HG03108 (cell line): Measurements from ENCODE around the gene SEC23A.
"Not testable (repeated sequence)": the region's sequence is repeated elsewhere in the genome, so short reads cannot be mapped to it uniquely, and the experiment has no call there.

ENCODE experiments used
- ATAC-seq: cut with Tn5 transposase; IDR thresholded peaks from one replicate; pipeline ENCODE4 v1.9.1; 2021; ENCODE audit warnings: moderate library complexity; ENCODE audit not compliant: unreplicated experiment

Gene SEC23A

DNA sequence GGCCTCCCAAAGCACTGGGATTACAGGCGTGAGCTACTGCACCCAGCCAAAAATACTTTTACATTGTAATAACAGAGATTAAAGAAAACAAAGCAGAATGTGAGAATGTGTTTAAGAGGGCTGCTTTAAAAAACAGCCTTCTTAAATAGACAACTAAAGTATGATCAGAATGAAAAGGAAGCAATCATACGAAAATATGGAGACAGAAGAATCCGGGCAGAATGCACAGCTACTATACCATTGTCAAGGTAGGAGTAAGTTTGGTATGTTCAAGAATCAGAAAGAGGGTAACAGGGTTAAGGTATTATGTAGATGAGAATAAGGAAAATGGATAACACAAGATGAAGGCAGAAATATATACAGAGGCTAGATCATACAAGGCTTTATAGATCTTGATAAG is 8.5 kb downstream of the SEC23A start:
- ATAC-seq = no peak

- ATAC-seq = no peak
Measured at GRCh38 chr14:39091716-39092115, 11.3 kb downstream of the SEC23A start.

DNA sequence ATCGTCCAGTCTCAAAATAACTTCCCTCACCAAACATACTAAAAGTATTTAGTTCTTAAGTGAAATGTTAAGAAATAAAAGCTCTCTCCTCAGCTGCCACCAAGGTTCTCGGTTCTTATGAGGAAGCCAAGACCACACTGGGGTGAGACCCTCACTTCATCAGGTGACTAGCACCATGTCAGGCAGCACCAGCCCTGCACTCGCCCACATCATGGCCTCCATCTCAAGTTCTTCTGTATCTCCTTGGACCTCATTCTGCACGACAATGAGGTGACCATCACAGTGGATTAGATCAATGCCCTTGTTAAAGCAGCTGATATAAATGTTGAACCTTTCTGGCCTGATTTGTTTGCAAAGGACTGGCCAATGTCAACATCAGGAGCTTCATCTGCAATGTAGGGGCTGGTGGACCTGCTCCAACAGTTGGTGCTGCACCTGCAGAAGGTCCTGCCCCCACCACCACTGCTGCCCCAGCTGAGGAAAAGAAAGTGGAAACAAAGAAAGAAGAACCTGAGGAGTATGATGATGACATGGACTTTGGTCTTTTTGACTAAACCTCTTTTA is 12.4 kb downstream of the SEC23A start:
- ATAC-seq = no peak

GRCh38 chr14:39087493-39087892 is 15.5 kb downstream of the SEC23A start:
- ATAC-seq = no peak

- ATAC-seq = no peak
Measured at GRCh38 chr14:39085933-39086332, 17.1 kb downstream of the SEC23A start.

GRCh38 chr14:39083127-39083526 is 19.9 kb downstream of the SEC23A start:
- ATAC-seq = no peak

- ATAC-seq = no peak
Measured at GRCh38 chr14:39080886-39081285, 22.1 kb downstream of the SEC23A start.

DNA sequence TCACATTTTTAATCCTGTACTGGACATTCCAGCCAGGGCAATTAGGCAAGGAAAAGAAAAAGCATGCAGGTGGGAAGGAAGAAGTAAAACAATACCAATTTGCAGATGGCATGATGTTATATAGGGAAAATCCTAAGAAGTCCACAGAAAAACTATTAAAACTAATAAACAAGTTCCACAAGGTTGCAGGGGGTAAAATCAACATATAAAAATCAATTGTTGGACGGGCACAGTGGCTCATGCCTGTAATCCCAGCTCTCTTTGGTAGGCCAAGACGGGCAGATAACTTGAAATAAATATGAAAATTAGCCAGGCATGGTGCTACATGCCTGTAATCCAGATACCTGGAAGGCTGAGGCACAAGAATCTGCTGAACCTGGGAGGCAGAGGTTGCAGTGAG is 31.9 kb downstream of the SEC23A start:
- no peak for ATAC-seq

GRCh38 chr14:39069923-39070322 is 33.1 kb downstream of the SEC23A start:
- ATAC-seq = no peak

DNA sequence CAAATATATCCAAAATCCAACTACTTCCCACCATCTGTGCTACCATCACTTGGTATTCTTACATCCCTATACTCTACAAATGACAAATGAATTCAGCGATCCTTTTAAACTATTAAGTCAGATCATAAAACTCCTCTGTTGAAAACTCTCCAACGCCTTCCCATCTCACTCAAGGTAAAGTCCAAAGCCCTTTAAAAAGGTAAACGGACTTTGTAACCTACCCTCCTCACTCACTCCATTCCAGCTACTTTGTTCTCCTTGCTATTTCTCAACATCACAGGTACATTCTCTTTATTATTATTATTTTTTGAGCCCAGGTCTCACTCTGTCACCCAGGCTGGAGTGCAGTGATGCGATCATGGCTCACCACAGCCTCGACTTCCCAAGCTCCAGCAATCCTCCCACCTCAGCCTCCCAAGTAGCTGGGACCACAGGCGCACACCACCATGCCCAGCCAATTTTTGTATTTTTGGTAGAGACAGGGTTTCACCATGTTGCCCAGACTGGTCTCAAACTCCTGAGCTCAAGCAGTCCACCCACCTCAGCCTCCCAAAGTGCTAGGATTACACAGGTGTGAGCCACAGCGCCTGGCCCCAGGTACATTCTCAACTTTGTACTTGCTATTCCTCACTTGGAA is 33.7 kb downstream of the SEC23A start:
- not testable (repeated sequence) for ATAC-seq

DNA sequence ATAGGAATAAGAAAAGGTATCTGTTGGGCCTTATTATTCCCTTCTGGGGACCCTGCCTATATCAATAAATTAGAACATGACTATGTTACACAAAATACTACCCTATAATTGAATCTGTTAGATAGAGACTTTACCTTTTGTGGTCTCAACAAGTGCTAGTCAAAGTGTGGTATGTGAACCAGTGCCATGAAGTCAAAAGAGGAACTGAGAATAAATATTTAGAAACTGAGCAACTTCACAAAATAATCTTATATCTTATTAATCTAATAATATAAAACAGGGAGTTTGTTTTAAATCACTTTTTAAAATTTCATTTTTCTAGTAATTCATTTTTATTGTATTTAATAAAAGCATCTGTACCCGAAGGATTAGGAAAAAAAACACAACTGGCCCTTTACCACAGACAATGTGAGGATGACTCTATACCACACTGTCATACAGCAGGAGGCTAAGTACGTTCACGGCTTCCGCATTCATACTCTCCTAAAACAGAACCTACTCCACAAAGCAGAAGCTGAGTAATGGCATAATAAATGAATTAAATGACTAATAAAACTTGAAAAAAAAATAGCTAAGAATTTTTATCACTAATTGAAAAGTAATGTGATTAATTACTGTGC is 42.1 kb downstream of the SEC23A start:
- ATAC-seq = peak; percentile 96

DNA sequence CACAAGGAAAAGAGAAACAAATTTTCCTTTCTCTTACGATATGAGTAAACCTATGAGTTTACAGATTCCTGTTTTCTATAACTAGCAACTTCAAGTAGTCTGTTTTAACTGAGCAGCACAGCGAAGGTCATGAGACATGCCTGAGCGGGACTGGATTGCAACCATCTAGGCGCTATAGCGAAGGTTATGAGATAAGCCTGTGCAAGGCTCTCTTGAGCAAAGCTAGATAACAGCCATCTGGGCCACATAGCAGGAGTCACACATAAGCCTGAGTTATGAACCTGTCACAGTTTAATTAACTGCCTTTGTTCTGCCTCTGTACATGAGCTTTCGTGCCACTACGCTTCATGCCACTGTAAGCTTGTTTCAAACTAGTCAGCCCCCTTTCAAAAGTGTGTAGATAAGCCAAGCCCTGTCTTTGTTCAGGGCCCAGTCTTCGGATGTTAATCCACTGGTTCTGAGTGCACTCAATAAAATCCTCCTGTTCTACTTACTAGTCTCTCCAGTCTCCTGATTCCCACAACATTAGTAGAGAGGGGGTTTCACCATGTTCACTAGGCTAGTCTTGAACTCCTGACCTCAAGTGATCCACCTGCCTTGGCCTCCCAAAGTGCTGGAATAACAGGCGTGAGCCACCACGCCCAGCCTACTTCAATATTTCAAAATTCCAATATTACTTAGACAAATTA is 47.1 kb downstream of the SEC23A start:
- ATAC-seq = no peak

- not testable (repeated sequence) for ATAC-seq
Measured at GRCh38 chr14:39052869-39053454, 50.1 kb downstream of the SEC23A start.

DNA sequence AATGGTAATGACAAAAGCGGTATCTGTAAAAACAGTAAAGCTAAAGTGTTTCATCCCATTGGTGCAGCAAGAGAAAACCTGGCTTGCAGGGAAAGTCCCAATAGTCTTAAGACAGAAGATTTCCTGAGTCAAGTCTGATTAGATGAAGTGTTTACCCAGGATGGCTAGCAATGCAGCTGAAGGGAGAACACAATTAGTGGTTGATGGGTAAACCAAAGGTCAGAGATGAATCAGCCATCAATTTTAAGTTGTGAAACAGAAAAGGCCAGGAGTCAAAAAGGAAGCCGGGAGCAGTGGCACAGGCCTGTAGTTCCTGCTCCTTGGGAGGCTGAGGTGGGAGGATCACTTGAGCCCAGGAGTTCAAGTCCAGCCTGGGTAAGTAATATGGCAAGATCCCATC is 52.6 kb downstream of the SEC23A start:
- no peak for ATAC-seq

DNA sequence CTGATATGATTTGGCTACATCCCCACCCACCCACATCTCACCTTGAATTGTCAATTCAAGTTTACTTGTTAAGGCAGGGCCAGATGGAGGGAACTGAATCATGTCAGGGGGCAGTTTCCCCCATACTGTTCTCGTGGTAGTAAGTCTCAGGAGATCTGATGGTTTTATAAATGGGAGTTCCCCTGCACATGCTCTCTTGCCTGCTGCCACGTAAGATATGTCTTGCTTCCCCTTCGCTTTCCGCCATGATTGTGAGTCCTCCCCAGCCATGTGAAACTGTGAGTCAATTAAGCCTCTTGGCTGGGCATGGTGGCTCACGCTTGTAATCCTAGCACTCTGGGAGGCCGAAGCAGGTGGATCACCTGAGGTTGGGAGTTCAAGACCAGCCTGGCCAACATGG is 57.1 kb downstream of the SEC23A start:
- ATAC-seq = not testable (repeated sequence)

DNA sequence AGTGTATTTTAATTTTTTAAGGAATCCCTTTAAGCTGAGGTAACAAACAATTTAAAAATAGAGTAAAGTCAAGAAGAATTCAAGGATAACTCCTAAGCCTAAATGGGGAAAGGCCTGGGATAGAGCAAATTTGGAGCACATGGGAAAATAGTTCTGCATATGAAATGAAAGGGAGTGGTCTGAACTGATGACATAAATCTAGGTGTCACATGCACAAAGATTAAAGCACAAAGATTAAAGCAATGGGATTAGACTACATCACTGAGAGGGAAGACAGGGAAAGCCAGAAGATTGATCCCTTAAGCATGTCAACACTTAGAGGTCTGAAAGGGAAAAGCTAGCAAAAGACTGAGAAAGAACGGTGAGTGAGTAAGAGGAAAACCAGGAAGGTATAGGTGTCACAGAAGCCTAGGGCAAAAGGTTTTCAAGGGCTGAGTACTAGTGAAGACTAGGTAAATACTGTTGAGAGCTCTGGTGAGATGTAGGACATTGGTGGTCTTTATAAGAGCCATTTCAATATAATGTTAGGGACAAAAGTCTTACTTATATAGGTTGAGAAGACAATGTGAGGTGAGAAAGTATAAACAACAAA is 59.6 kb downstream of the SEC23A start:
- no peak for ATAC-seq

GRCh38 chr14:39040529-39040928 is 62.5 kb downstream of the SEC23A start:
- no peak for ATAC-seq

- ATAC-seq = no peak
Measured at GRCh38 chr14:39038542-39038941, 64.5 kb downstream of the SEC23A start.

DNA sequence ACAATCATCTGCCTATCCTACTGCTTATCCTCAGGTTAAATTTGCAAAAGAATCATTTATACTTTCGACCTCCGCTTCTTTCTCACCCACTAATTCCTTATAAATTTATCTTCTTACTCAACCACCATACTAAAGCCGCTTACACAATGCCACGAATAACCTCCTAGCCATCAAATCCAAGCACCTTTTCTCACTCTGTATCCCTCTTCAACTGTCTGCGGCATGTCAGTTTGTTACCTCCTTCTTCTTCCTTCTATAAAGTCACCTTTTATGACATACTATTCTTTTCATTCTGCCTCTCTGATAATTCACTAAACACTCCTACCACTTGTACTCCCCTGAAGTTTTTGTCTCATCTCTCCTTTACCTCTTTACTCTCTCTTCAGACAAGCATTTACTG is 66.3 kb downstream of the SEC23A start:
- ATAC-seq = no peak

DNA sequence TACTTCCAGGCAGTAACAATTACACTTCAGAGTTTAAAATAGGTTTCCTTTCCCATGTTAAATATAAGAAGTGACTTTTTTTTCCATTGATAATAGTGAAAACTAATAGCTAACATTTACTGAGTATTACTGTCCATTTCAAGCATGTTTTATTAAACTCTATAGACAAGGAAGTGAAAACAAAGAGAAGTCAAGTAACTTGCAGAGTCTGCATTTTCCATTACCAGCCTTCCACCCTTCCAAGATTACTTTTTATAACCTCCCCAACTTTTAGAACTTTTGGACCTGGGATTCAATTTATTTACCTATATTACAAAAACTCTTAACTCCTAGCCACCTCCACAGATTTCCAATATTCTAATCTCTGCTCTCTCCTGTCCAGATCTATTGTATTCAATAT is 67.7 kb downstream of the SEC23A start:
- ATAC-seq = no peak
